ENCODE data around the gene AGBL1.

AGBL1 gene

GRCh38 chr15:86135041-86135440 lies 55.4 kb downstream of the AGBL1 start (continued):
- TF ChIP-seq, protein P1, sequence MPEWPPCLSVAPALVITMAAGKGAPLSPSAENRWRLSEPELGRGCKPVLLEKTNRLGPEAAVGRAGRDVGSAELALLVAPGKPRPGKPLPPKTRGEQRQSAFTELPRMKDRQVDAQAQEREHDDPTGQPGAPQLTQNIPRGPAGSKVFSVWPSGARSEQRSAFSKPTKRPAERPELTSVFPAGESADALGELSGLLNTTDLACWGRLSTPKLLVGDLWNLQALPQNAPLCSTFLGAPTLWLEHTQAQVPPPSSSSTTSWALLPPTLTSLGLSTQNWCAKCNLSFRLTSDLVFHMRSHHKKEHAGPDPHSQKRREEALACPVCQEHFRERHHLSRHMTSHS (tag by site-specific recombination; IDR thresholded peaks at IDR 0.05), result no peak
- TF ChIP-seq ZNF274 (IDR thresholded peaks at IDR 0.05; ENCODE audit: low read length) (no peak), ZNF274 (tag by site-specific recombination; IDR thresholded peaks at IDR 0.05; ENCODE audit: borderline replicate concordance) (no peak), SALL2 (tag by site-specific recombination; IDR thresholded peaks at IDR 0.05; ENCODE audit: borderline replicate concordance) (no peak)

GRCh38 chr15:86136861-86137260 lies 57.2 kb downstream of the AGBL1 start:
- Histone ChIP-seq H3K4me1 (ENCODE audit: control insufficient read depth, insufficient read depth, low read length) (peaks cover 7% of the 10 kb centered on the region; the same call in 1 of the 2 replicates), H3K9me3 (ENCODE audit: control insufficient read depth, insufficient read depth, low read depth, low read length) (no peaks in the 10 kb centered on the region), H3K27ac (ENCODE audit: extremely low read depth, low read depth, low read length) (no peak overlapping the region), H3K36me3 (ENCODE audit: control insufficient read depth in 2 of 2, insufficient read depth in 1 of 2, low read length in 2 of 2) (no peaks in the 10 kb centered on the region), H3K4me3 (ENCODE audit: low read depth, low read length) (no peak overlapping the region)
- ChIA-PET CTCF (interaction anchor here (0.6 kb wide), 1 partner anchor 296 kb away, joined by 3 read pairs; no protein-coding TSS in a partner anchor), POLR2A (no interaction called here)
- TF ChIP-seq ZNF596 (tag by site-specific recombination; IDR thresholded peaks at IDR 0.05) (no peak), ZNF248 (tag by site-specific recombination; IDR thresholded peaks at IDR 0.05) (no peak), GFI1B (tag by site-specific recombination; IDR thresholded peaks at IDR 0.05) (no peak), ZFP37 (tag by site-specific recombination; IDR thresholded peaks at IDR 0.05) (no peak), ZNF391 (tag by site-specific recombination; IDR thresholded peaks at IDR 0.05; ENCODE audit: borderline replicate concordance, low read depth) (no peak), ZNF214 (tag by site-specific recombination; IDR thresholded peaks at IDR 0.05; ENCODE audit: borderline replicate concordance) (no peak), EGR2 (tag by site-specific recombination; IDR thresholded peaks at IDR 0.05; ENCODE audit: low read depth) (no peak), ZNF501 (tag by site-specific recombination; IDR thresholded peaks at IDR 0.05) (no peak), ZNF140 (tag by site-specific recombination; IDR thresholded peaks at IDR 0.05) (no peak), ZNF184 (tag by site-specific recombination; IDR thresholded peaks at IDR 0.05) (no peak), ZNF16 (tag by site-specific recombination; IDR thresholded peaks at IDR 0.05; ENCODE audit: low read depth) (no peak), ZNF266 (tag by site-specific recombination; IDR thresholded peaks at IDR 0.05; ENCODE audit: low read depth) (no peak), ZNF561 (tag by site-specific recombination; IDR thresholded peaks at IDR 0.05; ENCODE audit: borderline replicate concordance) (no peak), ZNF292 (tag by site-specific recombination; IDR thresholded peaks at IDR 0.05; ENCODE audit: borderline replicate concordance, low read depth) (no peak), ZNF146 (tag by site-specific recombination; IDR thresholded peaks at IDR 0.05) (no peak), ZNF560 (tag by site-specific recombination; IDR thresholded peaks at IDR 0.05; ENCODE audit: borderline replicate concordance) (no peak)
- TF ChIP-seq, protein P2, sequence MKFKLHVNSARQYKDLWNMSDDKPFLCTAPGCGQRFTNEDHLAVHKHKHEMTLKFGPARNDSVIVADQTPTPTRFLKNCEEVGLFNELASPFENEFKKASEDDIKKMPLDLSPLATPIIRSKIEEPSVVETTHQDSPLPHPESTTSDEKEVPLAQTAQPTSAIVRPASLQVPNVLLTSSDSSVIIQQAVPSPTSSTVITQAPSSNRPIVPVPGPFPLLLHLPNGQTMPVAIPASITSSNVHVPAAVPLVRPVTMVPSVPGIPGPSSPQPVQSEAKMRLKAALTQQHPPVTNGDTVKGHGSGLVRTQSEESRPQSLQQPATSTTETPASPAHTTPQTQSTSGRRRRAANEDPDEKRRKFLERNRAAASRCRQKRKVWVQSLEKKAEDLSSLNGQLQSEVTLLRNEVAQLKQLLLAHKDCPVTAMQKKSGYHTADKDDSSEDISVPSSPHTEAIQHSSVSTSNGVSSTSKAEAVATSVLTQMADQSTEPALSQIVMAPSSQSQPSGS (tag by site-specific recombination; IDR thresholded peaks at IDR 0.05; ENCODE audit: low read depth), result no peak
- TF ChIP-seq, protein P3, sequence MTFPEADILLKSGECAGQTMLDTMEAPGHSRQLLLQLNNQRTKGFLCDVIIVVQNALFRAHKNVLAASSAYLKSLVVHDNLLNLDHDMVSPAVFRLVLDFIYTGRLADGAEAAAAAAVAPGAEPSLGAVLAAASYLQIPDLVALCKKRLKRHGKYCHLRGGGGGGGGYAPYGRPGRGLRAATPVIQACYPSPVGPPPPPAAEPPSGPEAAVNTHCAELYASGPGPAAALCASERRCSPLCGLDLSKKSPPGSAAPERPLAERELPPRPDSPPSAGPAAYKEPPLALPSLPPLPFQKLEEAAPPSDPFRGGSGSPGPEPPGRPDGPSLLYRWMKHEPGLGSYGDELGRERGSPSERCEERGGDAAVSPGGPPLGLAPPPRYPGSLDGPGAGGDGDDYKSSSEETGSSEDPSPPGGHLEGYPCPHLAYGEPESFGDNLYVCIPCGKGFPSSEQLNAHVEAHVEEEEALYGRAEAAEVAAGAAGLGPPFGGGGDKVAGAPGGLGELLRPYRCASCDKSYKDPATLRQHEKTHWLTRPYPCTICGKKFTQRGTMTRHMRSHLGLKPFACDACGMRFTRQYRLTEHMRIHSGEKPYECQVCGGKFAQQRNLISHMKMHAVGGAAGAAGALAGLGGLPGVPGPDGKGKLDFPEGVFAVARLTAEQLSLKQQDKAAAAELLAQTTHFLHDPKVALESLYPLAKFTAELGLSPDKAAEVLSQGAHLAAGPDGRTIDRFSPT (tag by site-specific recombination; IDR thresholded peaks at IDR 0.05), result no peak
